ENCODE data around the gene DNAH8.
"Not testable (repeated sequence)": the region's sequence is repeated elsewhere in the genome, so short reads cannot be mapped to it uniquely, and the experiment has no call there.

The DNAH8 gene

DNA sequence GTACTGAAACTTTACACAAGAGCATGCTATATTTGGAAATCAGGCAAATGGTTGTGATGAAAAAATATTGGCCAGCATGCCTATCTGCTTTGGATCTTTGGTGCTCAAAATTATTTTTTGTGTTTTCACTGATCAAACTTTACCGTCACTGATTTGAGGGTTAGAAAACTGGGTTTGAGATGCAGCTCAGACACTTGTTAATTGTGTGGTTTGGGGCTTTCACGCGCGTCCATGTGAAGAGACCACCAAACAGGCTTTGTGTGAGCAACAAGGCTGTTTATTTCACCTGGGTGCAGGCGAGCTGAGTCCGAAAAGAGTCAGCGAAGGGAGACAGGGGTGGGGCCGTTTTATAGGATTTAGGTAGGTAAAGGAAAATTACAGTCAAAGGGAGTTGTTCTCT is 206.4 kb downstream of the DNAH8 start:
- not testable (repeated sequence) for H3K4me1 ChIP-seq (ENCODE audit: control insufficient read depth in 1 of 2, insufficient read depth in 2 of 2, low read length in 2 of 2); H3K27me3 ChIP-seq (ENCODE audit: low read depth, low read length); H3K36me3 ChIP-seq (ENCODE audit: control insufficient read depth in 1 of 2, insufficient read depth in 2 of 2, low read length in 2 of 2); H3K27ac ChIP-seq (ENCODE audit: low read length); H3K4me3 ChIP-seq (ENCODE audit: low read depth in 1 of 2, low read length in 2 of 2); H3K9me3 ChIP-seq (ENCODE audit: control insufficient read depth in 1 of 2, low read length in 2 of 2)

DNA sequence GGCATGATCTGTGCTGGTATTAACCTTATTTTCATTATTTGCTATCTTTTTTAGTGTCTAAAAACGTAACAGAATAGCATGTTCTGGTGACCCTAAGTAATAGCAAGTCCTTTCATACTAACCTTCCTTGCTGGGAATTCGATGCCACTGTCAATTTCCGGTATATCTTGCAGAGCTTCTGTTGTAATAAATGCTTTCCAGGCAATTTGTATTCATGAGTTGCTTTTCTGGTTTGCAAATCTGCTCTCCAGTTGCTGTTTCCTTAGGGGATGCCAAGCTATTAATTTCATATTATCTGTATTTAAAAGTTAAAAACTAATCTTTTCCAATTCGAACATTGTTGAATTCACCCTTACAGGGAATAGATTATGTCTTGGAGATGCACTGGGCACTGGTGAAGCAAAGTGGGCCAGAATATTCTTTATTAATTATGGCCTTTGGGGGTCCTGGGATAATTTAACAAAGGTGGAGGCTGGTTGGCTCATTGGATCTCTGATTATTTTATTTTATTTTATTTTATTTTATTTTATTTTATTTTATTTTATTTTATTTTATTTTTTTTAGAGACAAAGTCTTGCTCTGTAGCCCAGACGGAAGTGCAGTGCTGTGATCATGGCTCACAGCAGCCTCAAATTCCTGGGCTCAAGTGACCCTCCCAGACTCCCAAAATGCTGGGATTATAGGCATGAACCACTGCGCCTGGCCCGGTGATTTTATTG is 209.8 kb downstream of the DNAH8 start:
- H3K27me3 ChIP-seq (ENCODE audit: low read depth, low read length): no peaks in the 10 kb centered on the region
- no peak overlapping the region for H3K27ac ChIP-seq (ENCODE audit: low read length)
- H3K36me3 ChIP-seq (ENCODE audit: control insufficient read depth in 1 of 2, insufficient read depth in 2 of 2, low read length in 2 of 2): no peaks in the 10 kb centered on the region
- no peak overlapping the region for H3K4me3 ChIP-seq (ENCODE audit: low read depth in 1 of 2, low read length in 2 of 2)
- H3K4me1 ChIP-seq (ENCODE audit: control insufficient read depth in 1 of 2, insufficient read depth in 2 of 2, low read length in 2 of 2): no peaks in the 10 kb centered on the region
- no peaks in the 10 kb centered on the region for H3K9me3 ChIP-seq (ENCODE audit: control insufficient read depth in 1 of 2, low read length in 2 of 2)

- H3K27ac ChIP-seq (ENCODE audit: low read length): no peak overlapping the region
- no peaks in the 10 kb centered on the region for H3K9me3 ChIP-seq (ENCODE audit: control insufficient read depth in 1 of 2, low read length in 2 of 2)
- no peaks in the 10 kb centered on the region for H3K36me3 ChIP-seq (ENCODE audit: control insufficient read depth in 1 of 2, insufficient read depth in 2 of 2, low read length in 2 of 2)
- H3K27me3 ChIP-seq (ENCODE audit: low read depth, low read length): no peaks in the 10 kb centered on the region
- no peaks in the 10 kb centered on the region for H3K4me1 ChIP-seq (ENCODE audit: control insufficient read depth in 1 of 2, insufficient read depth in 2 of 2, low read length in 2 of 2)
- no peak overlapping the region for H3K4me3 ChIP-seq (ENCODE audit: low read depth in 1 of 2, low read length in 2 of 2)
Observed at GRCh38 chr6:38929560-38929959, 214.4 kb downstream of the DNAH8 start.

- no peaks in the 10 kb centered on the region for H3K9me3 ChIP-seq (ENCODE audit: control insufficient read depth in 1 of 2, low read length in 2 of 2)
- no peaks in the 10 kb centered on the region for H3K27me3 ChIP-seq (ENCODE audit: low read depth, low read length)
- H3K4me1 ChIP-seq (ENCODE audit: control insufficient read depth in 1 of 2, insufficient read depth in 2 of 2, low read length in 2 of 2): no peaks in the 10 kb centered on the region
- H3K36me3 ChIP-seq (ENCODE audit: control insufficient read depth in 1 of 2, insufficient read depth in 2 of 2, low read length in 2 of 2): no peaks in the 10 kb centered on the region
- no peak overlapping the region for H3K27ac ChIP-seq (ENCODE audit: low read length)
- no peak overlapping the region for H3K4me3 ChIP-seq (ENCODE audit: low read depth in 1 of 2, low read length in 2 of 2)
Observed at GRCh38 chr6:38933426-38933825, 218.3 kb downstream of the DNAH8 start.

GRCh38 chr6:38935051-38935450 is 219.9 kb downstream of the DNAH8 start:
- Histone ChIP-seq H3K27me3 (ENCODE audit: low read depth, low read length) (no peaks in the 10 kb centered on the region), H3K36me3 (ENCODE audit: control insufficient read depth in 1 of 2, insufficient read depth in 2 of 2, low read length in 2 of 2) (no peaks in the 10 kb centered on the region), H3K9me3 (ENCODE audit: control insufficient read depth in 1 of 2, low read length in 2 of 2) (no peaks in the 10 kb centered on the region), H3K4me3 (ENCODE audit: low read depth in 1 of 2, low read length in 2 of 2) (no peak overlapping the region), H3K4me1 (ENCODE audit: control insufficient read depth in 1 of 2, insufficient read depth in 2 of 2, low read length in 2 of 2) (no peaks in the 10 kb centered on the region), H3K27ac (ENCODE audit: low read length) (no peak overlapping the region)

GRCh38 chr6:38937839-38938613 is 222.9 kb downstream of the DNAH8 start:
- Histone ChIP-seq H3K9me3 (ENCODE audit: control insufficient read depth in 1 of 2, low read length in 2 of 2) (no peaks in the 10 kb centered on the region), H3K36me3 (ENCODE audit: control insufficient read depth in 1 of 2, insufficient read depth in 2 of 2, low read length in 2 of 2) (no peaks in the 10 kb centered on the region), H3K27me3 (ENCODE audit: low read depth, low read length) (no peaks in the 10 kb centered on the region), H3K4me1 (ENCODE audit: control insufficient read depth in 1 of 2, insufficient read depth in 2 of 2, low read length in 2 of 2) (no peaks in the 10 kb centered on the region), H3K27ac (ENCODE audit: low read length) (no peak overlapping the region), H3K4me3 (ENCODE audit: low read depth in 1 of 2, low read length in 2 of 2) (no peak overlapping the region)

DNA sequence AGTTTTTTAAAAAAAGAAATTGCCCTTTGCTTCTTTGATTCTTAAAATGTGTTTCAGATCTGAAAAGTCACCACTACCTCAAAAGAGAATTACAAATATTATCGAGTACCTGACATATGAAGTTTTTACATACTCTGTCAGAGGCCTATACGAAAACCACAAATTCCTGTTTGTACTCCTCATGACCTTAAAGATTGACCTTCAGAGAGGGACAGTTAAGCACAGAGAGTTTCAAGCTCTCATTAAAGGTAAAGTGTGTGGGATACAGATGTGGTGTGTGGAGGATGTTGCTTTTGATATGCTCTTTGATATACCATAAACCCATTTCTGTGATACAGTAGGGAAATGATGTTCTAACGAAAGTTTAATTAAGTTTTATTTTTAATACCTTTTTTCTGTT is 223.6 kb downstream of the DNAH8 start:
- Histone ChIP-seq H3K27me3 (ENCODE audit: low read depth, low read length) (no peaks in the 10 kb centered on the region), H3K27ac (ENCODE audit: low read length) (no peak overlapping the region), H3K36me3 (ENCODE audit: control insufficient read depth in 1 of 2, insufficient read depth in 2 of 2, low read length in 2 of 2) (no peaks in the 10 kb centered on the region), H3K4me1 (ENCODE audit: control insufficient read depth in 1 of 2, insufficient read depth in 2 of 2, low read length in 2 of 2) (no peaks in the 10 kb centered on the region), H3K9me3 (ENCODE audit: control insufficient read depth in 1 of 2, low read length in 2 of 2) (no peaks in the 10 kb centered on the region), H3K4me3 (ENCODE audit: low read depth in 1 of 2, low read length in 2 of 2) (no peak overlapping the region)

GRCh38 chr6:38942442-38942841 is 227.3 kb downstream of the DNAH8 start:
- Histone ChIP-seq H3K27me3 (ENCODE audit: low read depth, low read length) (no peaks in the 10 kb centered on the region), H3K9me3 (ENCODE audit: control insufficient read depth in 1 of 2, low read length in 2 of 2) (no peaks in the 10 kb centered on the region), H3K4me1 (ENCODE audit: control insufficient read depth in 1 of 2, insufficient read depth in 2 of 2, low read length in 2 of 2) (no peaks in the 10 kb centered on the region), H3K4me3 (ENCODE audit: low read depth in 1 of 2, low read length in 2 of 2) (no peak overlapping the region), H3K27ac (ENCODE audit: low read length) (no peak overlapping the region), H3K36me3 (ENCODE audit: control insufficient read depth in 1 of 2, insufficient read depth in 2 of 2, low read length in 2 of 2) (no peaks in the 10 kb centered on the region)

DNA sequence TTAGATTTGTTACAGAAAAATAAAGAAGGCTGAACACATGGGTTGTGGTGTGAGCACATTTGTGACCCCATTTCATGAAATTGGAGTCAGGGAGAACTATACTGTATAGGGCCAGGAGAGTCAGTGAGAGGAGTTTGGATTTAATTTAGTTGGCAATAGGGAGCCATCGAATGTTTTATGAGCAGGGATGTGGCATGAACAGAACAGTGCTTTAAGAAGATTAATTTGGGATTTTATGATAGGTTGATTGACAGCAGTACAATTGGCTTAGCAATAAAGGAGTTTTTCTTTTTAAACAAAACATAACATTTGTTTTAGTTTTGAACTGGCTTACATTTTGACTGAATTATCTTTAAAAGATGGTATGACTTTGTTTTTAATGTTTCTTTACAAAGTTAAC is 227.9 kb downstream of the DNAH8 start:
- no peak overlapping the region for H3K27ac ChIP-seq (ENCODE audit: low read length)
- no peaks in the 10 kb centered on the region for H3K36me3 ChIP-seq (ENCODE audit: control insufficient read depth in 1 of 2, insufficient read depth in 2 of 2, low read length in 2 of 2)
- H3K27me3 ChIP-seq (ENCODE audit: low read depth, low read length): no peaks in the 10 kb centered on the region
- H3K9me3 ChIP-seq (ENCODE audit: control insufficient read depth in 1 of 2, low read length in 2 of 2): no peaks in the 10 kb centered on the region
- H3K4me3 ChIP-seq (ENCODE audit: low read depth in 1 of 2, low read length in 2 of 2): no peak overlapping the region
- no peaks in the 10 kb centered on the region for H3K4me1 ChIP-seq (ENCODE audit: control insufficient read depth in 1 of 2, insufficient read depth in 2 of 2, low read length in 2 of 2)

DNA sequence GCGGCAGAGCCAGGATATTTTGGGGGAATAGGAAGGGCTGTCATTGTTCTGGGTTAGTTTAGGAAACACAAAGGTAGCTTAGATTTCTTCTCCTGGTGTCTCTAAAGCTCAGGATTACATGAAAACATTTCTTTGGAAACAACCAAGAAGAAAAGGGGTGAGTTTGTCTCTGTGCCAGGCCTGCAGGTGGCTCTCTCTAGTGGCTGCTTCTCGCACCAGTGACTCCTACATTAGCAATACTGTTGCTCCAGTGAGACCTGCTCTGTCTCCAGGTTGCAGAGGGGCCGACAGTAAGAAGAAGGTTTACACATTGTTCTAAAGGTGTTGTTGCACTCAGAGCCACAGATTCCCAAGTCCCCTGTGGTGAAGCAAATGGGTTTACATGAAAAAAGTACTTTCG is 228.9 kb downstream of the DNAH8 start:
- H3K36me3 ChIP-seq (ENCODE audit: control insufficient read depth in 1 of 2, insufficient read depth in 2 of 2, low read length in 2 of 2): no peaks in the 10 kb centered on the region
- no peaks in the 10 kb centered on the region for H3K9me3 ChIP-seq (ENCODE audit: control insufficient read depth in 1 of 2, low read length in 2 of 2)
- no peak overlapping the region for H3K27ac ChIP-seq (ENCODE audit: low read length)
- no peaks in the 10 kb centered on the region for H3K4me1 ChIP-seq (ENCODE audit: control insufficient read depth in 1 of 2, insufficient read depth in 2 of 2, low read length in 2 of 2)
- no peak overlapping the region for H3K4me3 ChIP-seq (ENCODE audit: low read depth in 1 of 2, low read length in 2 of 2)
- no peaks in the 10 kb centered on the region for H3K27me3 ChIP-seq (ENCODE audit: low read depth, low read length)

DNA sequence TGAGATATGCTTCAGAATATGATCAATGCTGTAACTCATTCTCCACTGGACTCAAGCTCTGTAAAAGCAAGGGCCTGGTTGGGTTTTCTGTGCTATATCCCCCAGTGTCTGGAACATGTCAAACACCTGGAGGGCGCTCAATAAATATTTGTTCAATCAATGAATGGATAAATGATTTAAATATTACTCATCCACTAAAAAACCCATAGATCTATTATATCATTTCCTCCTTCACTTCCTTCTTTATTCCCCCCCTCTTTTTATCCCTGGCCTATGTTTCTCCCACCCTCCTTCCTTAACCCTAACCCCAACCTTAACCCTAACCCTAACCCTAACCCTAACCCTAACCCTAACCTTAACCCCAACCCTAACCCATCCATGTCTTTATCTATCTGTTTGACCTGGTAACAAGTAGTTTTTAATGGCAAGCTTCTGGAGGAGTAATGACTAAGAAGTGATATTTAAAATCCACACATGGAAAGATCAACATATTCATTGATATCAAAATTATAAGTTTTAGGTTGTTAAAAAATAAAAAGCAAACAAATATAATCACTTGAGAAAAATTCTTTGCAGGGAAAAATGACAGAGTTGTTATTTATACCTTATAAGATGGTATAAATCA is 229.7 kb downstream of the DNAH8 start:
- H3K36me3 ChIP-seq (ENCODE audit: control insufficient read depth in 1 of 2, insufficient read depth in 2 of 2, low read length in 2 of 2): no peaks in the 10 kb centered on the region
- no peaks in the 10 kb centered on the region for H3K9me3 ChIP-seq (ENCODE audit: control insufficient read depth in 1 of 2, low read length in 2 of 2)
- no peak overlapping the region for H3K27ac ChIP-seq (ENCODE audit: low read length)
- H3K4me1 ChIP-seq (ENCODE audit: control insufficient read depth in 1 of 2, insufficient read depth in 2 of 2, low read length in 2 of 2): no peaks in the 10 kb centered on the region
- H3K27me3 ChIP-seq (ENCODE audit: low read depth, low read length): no peaks in the 10 kb centered on the region
- H3K4me3 ChIP-seq (ENCODE audit: low read depth in 1 of 2, low read length in 2 of 2): no peak overlapping the region

All from muscle layer of duodenum (tissue), 2 donors.